Jurkat, Clone E6-1 (cell line): ENCODE measurements around the gene IRF1.

Experiments used
- DNase-seq: peaks from one replicate; pipeline ENCODE4 v3.0.0-alpha.2; 2011; ENCODE audit warnings: low read depth, low spot score
- H3K4me3 ChIP-seq: 2 replicates; pipeline ENCODE4 v1.5.1; 2011; ENCODE audit warnings: mild to moderate bottlenecking, low read length, control low read depth, moderate library complexity

Gene IRF1

DNA sequence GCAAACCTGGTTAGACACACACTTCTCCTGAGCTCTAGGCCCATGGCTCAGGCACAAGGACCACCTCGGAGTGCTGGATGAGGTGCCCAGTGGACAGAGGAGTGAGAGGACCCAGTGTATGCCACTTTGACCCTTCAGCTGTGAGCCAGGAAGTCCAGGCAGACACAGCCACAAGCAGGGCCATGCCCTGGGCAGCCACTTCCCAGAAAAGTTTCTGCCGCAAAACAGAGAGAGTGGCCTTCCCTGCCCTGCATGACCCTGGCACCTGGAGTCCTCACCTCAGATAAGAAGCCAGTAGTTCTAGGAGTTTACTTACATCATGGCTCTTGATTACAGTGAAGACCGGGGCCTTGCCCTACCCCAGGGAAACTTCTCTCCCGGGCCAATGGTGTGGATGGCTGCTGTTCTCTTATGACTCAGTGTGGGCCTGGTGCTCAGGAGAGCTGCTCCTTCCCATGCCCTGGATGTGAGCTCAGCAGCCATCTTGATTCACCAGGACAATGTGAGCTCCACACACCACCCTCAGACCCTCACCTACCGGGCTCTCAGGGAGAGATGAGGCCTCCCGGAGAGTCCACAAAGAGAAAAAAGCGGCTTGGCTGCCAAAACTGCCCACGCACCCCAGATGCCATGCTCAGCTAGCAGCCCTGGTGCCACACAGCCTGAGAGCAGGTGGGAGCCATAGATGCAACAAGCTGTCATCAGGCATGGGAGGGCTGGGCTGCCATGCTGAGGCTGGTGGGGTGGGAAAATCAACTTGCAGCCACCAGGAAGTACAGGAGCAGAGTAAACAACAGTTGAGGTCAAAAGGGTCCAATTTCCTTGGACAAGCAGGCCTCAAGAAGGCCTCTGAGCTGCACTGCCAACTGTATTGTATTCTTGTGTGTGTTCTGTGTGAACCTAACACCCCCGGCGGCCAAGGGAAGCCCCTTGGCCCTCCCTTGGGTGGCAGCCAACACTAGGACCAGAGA lies 11.7 kb upstream of the IRF1 start:
- no peak overlapping the region for H3K4me3 ChIP-seq
- no peak for DNase-seq

DNA sequence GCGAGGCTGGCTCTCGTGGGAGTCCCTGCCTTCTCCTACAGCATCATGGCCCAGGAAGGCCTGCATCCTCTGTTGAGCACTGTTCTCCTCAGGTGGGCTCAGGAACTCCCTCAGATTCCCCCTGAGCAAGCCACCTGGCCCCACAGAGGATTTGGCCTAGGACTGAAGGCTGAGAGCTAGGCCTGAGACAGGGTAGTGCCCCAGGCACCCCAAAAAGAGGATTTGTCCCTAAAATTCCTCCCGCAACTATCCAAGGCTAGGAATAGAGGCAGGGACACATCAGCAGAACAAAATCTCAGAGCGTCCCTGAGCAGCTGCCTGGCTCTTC lies 11.0 kb upstream of the IRF1 start:
- no peak overlapping the region for H3K4me3 ChIP-seq
- DNase-seq, result no peak

DNA sequence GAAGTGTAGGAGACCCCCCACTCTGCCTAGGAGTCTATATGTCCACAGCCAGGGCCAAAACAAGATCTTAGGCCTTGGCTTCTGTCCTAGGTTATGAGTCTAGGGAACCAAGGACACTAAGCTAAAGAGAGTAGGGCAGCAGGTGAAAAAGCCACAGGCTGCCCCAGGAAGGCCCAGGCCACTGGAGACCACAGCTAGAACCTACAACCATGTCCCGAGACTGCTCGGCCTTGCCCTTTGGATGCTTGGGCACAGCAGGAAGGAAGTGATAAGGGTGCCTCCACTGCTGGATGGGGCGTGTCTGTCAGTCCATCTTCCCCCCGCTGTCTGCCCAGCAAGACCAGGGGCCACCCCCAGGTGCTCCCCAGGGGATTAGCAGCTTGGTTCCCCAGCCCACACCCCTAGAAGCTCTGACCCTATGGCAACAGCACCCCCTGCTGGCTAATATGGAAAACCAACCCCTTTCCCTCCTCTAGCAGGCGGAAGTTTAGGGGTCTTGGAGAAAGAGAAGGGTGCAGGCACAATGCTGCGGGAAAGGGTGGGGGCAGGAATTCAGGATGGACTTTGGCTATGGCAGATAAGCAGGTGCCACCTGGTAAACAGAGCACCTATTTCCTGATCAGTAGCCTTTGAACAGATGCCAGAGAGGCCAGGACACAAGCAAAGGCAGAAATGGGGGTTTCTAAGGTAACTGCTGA lies 10.5 kb upstream of the IRF1 start:
- peak; percentile 76 for DNase-seq
- H3K4me3 ChIP-seq, result no peak overlapping the region

DNA sequence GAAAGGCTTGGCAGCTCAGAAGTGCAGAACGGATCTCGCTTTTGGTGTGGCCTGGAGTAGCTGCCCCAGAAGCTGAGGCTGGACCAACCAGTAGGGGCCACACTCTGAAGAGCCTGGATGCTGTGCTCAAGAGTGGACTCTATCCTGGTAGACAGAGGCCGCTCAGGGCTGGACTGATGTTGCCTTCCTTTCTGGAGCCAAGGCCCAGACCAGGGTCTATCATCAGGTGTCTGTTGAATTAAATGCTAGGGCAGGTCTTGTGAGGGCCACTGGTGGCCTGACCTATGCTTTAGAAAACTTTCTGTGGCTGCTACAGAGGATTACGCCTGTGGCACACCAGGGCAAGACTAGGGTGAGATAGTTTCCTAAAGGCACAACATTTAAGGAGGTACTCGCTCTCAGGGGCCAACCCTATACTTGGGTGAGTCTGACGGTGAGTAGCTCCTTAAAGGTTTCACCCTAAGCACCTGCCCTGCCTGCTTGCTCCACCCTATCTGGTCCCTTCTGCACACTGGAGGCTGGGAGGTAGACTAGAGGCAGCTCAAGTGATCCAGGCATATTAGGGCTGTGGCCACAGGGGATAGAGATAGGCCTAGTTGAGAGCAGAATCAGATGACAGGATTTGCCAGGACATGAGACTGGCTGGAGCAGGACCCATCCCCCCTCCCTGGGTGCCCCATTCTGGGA lies 9.8 kb upstream of the IRF1 start:
- no peak for DNase-seq
- no peak overlapping the region for H3K4me3 ChIP-seq

DNA sequence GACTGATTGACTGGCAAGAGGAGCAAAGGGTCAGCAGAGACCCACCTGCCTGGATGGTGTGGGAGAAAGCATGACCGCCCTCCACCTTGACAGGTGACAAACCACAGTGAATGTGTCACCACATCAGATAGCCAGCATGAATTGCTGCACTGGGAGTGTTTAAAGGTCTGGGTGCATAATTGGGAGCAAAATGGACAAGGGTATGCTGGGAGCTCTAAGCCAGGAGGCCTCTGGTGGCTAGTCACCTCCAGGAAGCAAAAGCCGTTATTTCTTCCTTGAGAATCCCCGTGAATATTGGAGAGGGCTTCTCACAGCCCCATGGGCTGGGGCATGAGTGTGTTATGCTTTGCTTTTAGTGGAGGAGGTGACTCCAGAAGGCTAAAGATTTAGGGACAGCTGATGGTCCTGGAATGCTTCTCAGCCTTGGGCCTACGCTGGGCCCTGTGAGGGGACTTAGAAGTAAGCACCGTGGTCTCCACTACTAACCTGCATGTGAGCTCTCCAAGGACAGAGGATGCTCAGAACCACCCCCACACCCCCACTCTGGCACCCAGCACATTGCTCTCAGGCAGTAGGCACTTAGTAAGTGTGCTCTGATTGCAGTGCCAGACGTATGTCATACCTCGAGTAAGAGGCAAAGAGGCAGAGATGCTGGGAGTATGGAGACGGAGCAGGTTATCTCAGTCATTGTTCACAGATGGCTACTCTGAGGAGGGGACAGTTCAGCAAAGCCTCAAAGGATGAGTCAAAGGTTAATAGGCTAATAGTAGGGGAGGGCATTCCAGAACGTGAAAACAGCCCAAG lies 9.1 kb upstream of the IRF1 start:
- H3K4me3 ChIP-seq, result no peak overlapping the region
- DNase-seq, result no peak

DNA sequence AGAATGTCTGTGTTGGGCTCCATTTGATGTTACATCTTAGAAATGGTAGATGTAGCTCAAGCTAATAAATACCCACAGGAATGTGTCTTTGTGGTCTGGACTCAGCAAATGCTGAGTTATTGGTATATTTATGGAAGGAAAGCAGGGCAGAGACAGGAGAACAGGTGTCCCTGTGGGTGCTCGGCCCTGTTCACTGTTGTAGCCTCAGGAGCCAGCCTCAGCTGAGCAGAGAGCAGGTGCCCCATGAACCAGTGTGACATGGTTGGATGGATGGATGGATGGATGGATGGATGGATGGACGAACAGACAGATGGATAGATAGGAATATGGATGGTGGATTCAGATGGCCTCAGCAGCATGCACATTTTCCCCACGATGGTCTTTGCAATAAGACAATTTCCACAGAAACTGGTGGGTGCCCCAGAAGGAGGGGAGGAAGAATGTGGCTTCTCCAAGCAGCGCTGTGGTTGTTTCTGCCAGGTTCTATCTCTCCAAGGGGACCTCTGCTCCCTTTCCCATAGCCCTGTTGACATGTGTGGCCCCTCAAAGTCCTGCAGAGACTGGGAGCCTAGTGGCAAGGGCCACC lies 8.2 kb upstream of the IRF1 start:
- H3K4me3 ChIP-seq, result no peak overlapping the region
- no peak for DNase-seq

DNA sequence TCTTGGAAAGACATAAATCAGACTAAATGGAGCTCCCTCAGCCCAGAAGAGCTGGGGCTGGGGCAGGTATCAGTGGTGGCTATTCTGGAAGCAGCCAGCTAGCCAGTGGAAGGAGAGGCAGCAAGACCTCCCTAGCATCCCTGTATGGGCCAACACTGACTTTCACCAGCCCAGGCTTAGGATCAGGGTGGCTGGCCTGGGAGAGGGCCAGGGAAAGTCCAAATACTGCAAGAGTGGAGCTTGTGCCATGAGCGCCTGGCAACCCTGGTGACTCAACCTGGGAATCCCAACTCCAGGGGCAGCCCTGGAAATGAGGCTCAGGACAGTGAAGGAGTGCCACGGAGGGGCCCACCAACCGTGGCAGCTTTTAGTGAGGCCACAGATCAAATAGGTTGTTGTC lies 7.6 kb upstream of the IRF1 start:
- no peak overlapping the region for H3K4me3 ChIP-seq
- no peak for DNase-seq

DNA sequence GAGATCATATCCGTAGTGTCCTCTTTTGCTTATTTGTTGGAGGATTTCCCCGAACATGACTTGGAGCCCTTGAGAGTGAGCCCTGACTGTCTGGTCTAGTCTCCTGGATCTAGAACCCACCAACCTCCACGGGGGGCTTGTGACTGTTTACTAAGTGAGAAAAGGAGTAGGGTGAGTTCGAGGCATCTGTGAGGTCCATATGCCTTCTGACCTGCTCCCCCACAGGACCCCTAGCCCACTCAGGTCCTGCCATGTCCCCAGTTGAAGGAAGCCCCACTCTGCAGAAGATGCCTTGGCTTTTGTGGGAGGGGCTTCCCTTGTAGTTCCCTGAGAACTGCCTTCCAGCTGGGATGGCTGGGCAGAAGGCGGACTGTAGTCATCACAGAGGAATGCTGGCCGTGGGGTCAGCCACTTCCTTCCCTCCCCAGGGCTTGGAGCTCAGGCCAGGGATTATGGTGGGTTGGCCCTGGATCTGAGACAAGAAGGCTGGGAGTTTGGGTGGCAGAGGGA lies 7.0 kb upstream of the IRF1 start:
- no peak for DNase-seq
- peak overlapping the region; percentile 90 for H3K4me3 ChIP-seq

DNA sequence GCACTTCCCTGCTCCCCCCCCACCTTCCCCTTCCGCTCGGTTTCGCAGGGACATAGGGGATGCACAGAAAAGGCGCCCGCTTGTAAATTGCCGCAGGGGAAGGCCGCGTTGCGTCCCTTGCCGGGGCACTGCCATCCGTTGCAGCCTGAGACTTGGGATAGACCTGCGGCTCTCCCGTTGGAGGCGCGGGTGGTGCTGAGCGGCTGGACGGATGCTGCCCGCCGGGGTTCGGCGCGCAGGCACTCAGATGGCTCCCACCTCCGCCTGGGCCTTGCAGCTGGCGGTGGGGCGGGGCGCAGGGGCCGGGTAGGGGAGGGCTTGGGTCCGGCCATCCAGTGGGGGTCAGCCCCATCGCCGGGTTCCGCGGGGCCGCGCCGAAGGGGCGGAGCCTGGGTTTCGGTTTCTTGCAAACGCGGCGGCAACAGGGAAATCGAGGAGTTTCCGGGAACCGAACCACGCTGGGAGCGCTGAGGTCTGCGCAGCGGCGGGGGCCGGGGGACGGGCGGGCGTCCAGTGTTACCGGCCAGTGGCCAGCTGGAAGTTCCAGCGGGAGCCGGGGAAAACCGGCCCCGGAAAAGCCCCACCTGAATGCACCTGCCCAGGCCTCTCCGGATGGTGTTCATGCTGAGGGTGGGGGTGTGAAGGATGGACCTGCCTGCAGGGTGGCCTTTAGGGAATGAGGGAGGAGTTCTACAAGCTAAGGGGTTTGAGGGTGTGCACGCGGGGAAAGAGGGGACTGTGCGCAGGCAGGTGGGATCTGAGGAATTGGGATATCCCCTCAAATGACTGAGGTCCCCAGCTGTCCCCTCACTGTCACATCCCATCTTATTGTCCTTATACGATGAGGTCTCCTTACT lies 6.3 kb upstream of the IRF1 start:
- DNase-seq, result no peak
- H3K4me3 ChIP-seq, result peak overlapping the region; percentile 90

DNA sequence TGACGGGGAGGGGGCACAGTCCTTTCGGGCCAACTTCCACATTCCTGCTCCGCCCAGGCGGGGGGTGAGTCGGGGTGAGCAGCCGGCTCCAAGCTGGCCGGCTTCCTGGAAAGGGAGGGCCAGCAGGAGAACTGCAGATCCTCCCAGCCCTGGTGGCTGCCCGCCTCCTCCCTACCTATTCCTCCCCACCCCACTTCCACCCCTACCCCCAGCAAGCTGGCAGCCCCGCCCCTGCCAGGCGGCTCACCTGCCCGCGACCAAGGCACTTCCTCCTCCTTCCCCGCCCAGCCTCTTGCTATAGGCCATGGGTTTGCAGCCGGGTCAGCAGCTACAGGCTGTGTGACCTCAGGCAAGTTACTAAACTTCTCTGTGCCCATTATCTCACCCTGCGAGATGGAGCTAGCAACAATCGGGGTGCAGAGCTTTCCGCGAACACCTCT lies 5.6 kb upstream of the IRF1 start:
- DNase-seq, result peak; percentile 86
- H3K4me3 ChIP-seq, result peak overlapping the region; percentile 90

DNA sequence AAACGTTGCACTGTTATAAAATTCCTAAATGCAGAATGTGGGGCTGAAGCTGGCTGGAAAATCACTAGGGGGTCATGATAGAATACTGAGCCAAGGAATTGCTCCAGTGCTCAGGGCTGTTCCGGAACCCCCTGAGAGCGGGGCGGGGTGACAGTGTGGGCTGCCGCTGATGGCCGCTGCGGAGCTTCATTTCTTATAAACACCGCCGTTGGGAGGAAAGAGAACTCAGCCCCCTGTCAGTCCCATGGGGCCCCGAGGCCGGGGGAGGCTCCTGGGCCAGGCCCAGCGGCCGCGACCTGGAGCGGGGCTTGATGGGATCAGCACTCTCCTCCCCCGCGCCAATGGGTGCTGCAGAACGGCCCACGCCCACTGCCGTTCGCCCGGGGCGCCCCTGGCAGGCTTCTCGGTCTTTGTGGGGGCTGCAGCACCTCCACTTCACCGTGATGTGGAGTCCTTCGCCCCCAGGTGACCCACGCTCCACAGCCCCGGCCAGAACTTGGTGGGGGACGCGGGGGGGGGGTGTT lies 5.2 kb upstream of the IRF1 start:
- DNase-seq, result no peak
- peak overlapping the region; percentile 90 for H3K4me3 ChIP-seq

DNA sequence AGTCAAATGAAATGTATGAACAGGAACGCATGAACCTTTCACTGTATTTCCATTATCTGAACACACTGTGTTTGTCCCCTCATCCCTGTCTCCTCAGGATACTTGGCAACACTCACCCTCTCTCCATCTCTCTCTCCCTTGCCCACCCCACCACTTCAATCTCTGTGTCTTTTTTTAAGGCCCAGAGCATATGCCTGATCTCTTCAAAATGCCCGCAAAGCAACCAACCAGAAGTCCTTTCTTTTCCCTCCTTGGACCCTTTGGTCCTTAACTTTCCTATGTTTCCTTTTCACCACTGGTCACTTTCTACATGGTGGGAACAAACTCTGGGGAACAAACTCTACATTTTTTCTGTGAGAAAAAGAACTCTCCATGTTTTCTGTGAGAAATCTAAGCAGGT lies 3.2 kb upstream of the IRF1 start:
- no peak for DNase-seq
- H3K4me3 ChIP-seq, result no peak overlapping the region

DNA sequence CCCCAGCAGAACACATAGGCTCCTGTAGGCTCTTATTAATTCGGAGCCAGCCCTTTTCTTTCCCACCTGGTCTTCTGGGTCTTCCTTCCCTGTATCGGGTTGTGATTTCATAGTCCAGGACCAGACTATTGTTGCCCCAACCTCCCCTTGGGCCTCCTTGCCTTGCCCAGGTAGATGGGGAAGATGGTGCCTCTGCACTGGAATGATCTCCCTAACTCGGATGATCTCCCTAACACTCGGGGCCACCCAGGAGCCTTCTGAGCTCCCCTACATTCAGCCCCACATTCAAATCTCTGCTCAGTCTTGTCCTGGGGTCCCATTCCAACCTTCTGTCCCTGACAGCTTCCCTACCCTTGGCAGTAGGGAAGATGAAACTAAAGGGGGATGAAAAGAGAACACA lies 2.7 kb upstream of the IRF1 start:
- no peak overlapping the region for H3K4me3 ChIP-seq
- DNase-seq, result no peak

DNA sequence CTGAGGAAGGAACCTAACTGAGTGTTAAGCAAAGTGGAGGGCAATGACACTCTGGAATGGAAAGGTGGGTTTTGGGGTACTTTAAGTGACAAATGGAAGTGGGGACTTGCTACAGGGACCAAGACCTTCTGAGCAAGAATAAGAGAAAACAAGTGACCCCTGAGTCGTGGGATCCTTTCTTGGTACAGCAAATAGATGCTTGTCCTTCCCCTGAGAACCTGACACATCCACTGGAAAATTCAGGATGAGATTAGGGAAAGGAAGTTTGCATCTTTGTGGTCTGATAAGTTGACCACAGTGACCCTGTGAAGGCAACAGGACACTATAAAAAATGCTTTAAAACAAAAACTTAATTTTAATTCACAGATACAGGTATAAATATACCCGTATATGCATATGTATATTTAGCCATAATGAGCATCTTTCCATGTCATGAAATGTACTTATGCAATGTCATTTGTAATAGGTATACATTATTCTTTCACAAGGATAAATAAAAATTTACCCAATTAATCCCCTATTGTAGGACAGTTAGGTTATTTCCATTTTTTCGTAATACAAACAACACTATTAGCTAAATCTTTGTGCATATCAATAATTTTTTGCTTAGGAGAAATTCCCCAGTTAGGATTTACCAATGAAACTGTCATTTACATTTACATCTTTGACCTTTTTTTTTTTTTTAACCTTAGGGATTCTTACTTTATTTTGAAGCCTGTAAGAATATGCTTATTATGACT lies 2.0 kb upstream of the IRF1 start:
- H3K4me3 ChIP-seq, result no peak overlapping the region
- DNase-seq, result no peak

DNA sequence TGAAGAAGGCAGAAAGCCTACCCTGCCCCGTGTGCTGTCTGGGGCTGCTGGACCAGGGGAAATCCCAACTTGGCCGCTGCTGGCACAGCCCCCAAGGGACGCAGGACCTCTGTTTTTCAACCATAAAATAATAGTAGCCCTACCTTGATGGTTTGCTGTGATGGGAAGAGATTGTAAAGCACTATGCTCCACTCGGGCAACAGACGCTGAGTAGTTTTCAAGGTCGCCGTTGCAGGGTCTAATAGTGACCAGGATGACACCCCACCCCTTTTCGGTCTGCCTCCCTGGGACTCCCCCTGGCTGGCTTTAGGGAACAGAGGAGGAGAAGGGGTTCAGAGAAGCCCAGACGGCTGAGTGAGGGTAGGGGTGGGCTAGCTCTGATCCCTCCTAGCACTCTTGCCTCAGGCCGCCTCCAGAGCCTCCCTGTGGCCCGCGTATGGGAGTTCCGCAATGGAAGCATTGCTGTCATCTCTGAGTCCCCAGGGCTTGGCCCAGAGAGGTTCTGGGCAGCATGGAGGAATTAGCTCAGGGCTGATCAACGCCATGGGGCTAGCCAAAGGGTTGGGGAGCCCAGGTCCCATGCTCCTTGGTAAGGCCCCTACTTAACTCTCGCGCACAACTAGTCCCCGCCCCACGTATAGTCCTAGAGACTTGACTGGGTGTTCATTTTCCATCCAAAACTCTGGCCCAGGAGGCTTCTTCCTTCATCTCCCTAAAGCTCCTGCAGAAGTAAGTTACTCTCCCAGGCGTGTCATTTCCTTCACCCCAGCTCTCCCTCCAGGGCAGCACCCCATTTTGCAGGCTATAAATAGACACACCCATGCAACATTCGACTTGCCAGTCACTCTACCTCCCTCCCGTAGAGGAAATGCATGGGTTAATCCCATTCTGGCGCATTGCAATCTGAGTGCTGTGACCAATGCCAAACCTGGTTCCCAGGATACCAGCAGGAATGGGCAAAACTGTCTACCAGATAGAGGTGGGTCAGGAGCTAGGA lies 1.1 kb upstream of the IRF1 start:
- H3K4me3 ChIP-seq, result peak overlapping the region; percentile 75
- DNase-seq, result no peak
